Measurements from ENCODE around the gene DLK2. TPM values are rescaled to one million over a fixed set of nuclear protein-coding genes. Genes with fewer than 3 reads are reported as not detected.

DLK2 gene
- total RNA-seq, 2 experiments from 2014 or later, result not detected

- H3K79me2 ChIP-seq (ENCODE audit: insufficient read depth, low read depth, low read length), result peaks cover 16% of the 10 kb centered on the region; the same call in 1 of the 2 replicates
- peak overlapping the region; percentile 94 for H2AFZ ChIP-seq (ENCODE audit: low read length)
- peak overlapping the region; percentile 57 for H3K27ac ChIP-seq (ENCODE audit: low read depth, low read length, poor library complexity, severe bottlenecking)
- H3K9me3 ChIP-seq (ENCODE audit: low read length), result no peaks in the 10 kb centered on the region
- peak overlapping the region; percentile 90 for H3K4me2 ChIP-seq (ENCODE audit: low read length)
- no peaks in the 10 kb centered on the region for H3K9me2 ChIP-seq (ENCODE audit: insufficient read depth, low read length)
- TF ChIP-seq EZH2phosphoT487 (IDR thresholded peaks at IDR 0.05; ENCODE audit: borderline replicate concordance, low read depth, low read length) (no peak), CTCF (conservative IDR thresholded peaks at IDR 0.05; ENCODE audit: low read length) (no peak)
- BruUV-seq (replicated peaks), result TSS peak; percentile 74
- ChIA-PET POLR2A (interaction anchor here (0.6 to 0.9 kb wide), 2 partner anchors 58 to 793 kb away, joined by 3 read pairs; partner anchors contain the start of gene ZNF318), CTCF (ENCODE audit: unreplicated experiment) (no interaction called here)
- DNase-seq (ENCODE audit: low spot score), result no peak
- intact Hi-C loops (cut with micrococcal nuclease; ENCODE audit: unreplicated experiment), result no loop called here
- H4K20me1 ChIP-seq (ENCODE audit: insufficient read depth, low read length), result no peaks in the 10 kb centered on the region
- peaks cover 21% of the 10 kb centered on the region for H3K4me1 ChIP-seq (ENCODE audit: insufficient read depth, low read length, poor library complexity, severe bottlenecking)
- peak overlapping the region; percentile 84 for H3K4me3 ChIP-seq (ENCODE audit: low read depth, low read length, poor library complexity, severe bottlenecking)
- peaks cover 5% of the 10 kb centered on the region; the same call in 1 of the 2 replicates for H3K36me3 ChIP-seq (ENCODE audit: insufficient read depth, low read length)
Measured at GRCh38 chr6:43428112-43428570, 27.2 kb downstream of the DLK2 start.

GRCh38 chr6:43427406-43428111 is 27.8 kb downstream of the DLK2 start, which contains the start of gene ABCC10:
Gene ABCC10, plus strand, starts transcription at chr6:43427541. Its CDS starts 438 bp downstream, at chr6:43427979.
- POLR2A ChIA-PET, result interaction anchor here (0.7 to 1.2 kb wide), 10 partner anchors 11 to 649 kb away, joined by 3 to 10 read pairs (median 3); partner anchors contain the start of genes CNPY3, POLR1C, YIPF3 and ZNF318

More at GRCh38 chr6:43427406-43428111, 27.8 kb downstream of the DLK2 start, which contains the start of gene ABCC10:
- TF ChIP-seq EZH2phosphoT487 (IDR thresholded peaks at IDR 0.05; ENCODE audit: borderline replicate concordance, low read depth, low read length), result no peak
- TF ChIP-seq CTCF (conservative IDR thresholded peaks at IDR 0.05; ENCODE audit: low read length), result peak; percentile 72
- Histone ChIP-seq H3K27ac (ENCODE audit: low read depth, low read length, poor library complexity, severe bottlenecking) (peak within 1 kb of the TSS; percentile 57), H2AFZ (ENCODE audit: low read length) (peak within 1 kb of the TSS; percentile 94), H4K20me1 (ENCODE audit: insufficient read depth, low read length) (no peaks in the 10 kb centered on the region), H3K4me3 (ENCODE audit: low read depth, low read length, poor library complexity, severe bottlenecking) (peak within 1 kb of the TSS; percentile 84), H3K4me1 (ENCODE audit: insufficient read depth, low read length, poor library complexity, severe bottlenecking) (peaks cover 21% of the 10 kb centered on the region), H3K36me3 (ENCODE audit: insufficient read depth, low read length) (0 out of 2 replicates have a peak, but pooled peaks cover 4% of the 10 kb centered on the region), H3K9me2 (ENCODE audit: insufficient read depth, low read length) (no peaks in the 10 kb centered on the region), H3K79me2 (ENCODE audit: insufficient read depth, low read depth, low read length) (peaks cover 16% of the 10 kb centered on the region; the same call in 1 of the 2 replicates), H3K4me2 (ENCODE audit: low read length) (peak within 1 kb of the TSS; percentile 90), H3K9me3 (ENCODE audit: low read length) (no peaks in the 10 kb centered on the region)
- CTCF ChIA-PET (ENCODE audit: unreplicated experiment), result interaction anchor here (0.7 kb wide), 1 partner anchor 284 kb away, joined by 3 read pairs; no protein-coding TSS in a partner anchor
- peak; percentile 95 for DNase-seq (ENCODE audit: low spot score)
- intact Hi-C loops (cut with micrococcal nuclease; ENCODE audit: unreplicated experiment), result loop anchor here (1.0 kb wide), 1 partner anchor 58 kb away; the partner anchor contains the start of gene ZNF318
- BruUV-seq (replicated peaks), result no TSS peak

Data from OCI-LY7 (cell line).